Stomach smooth muscle (tissue), 2 donors: ENCODE data around the gene C17orf58.
"Not testable (repeated sequence)": the region's sequence is repeated elsewhere in the genome, so short reads cannot be mapped to it uniquely, and the experiment has no call there.

Source experiments
- H3K27ac ChIP-seq: one replicate; pipeline ENCODE4 v1.7.0; 2013; ENCODE audit warnings: mild to moderate bottlenecking, low read length, inconsistent platforms
- H3K27me3 ChIP-seq, 2 donors: one replicate each; pipeline ENCODE4 v1.7.0; 2013; ENCODE audit warnings: low read length in 2 of 2; ENCODE audit not compliant: insufficient read depth in 2 of 2, control insufficient read depth in 1 of 2
- H3K36me3 ChIP-seq, 2 donors: one replicate each; pipeline ENCODE4 v1.7.0; 2013; ENCODE audit warnings: low read length in 2 of 2; ENCODE audit not compliant: control insufficient read depth in 2 of 2, insufficient read depth in 2 of 2
- H3K4me1 ChIP-seq: one replicate; pipeline ENCODE4 v1.7.0; 2013; ENCODE audit warnings: low read length; ENCODE audit not compliant: control insufficient read depth, insufficient read depth
- H3K4me3 ChIP-seq, 2 donors: one replicate each; pipeline ENCODE4 v1.7.0; 2013; ENCODE audit warnings: low read length in 2 of 2
- H3K9ac ChIP-seq, 2 donors: one replicate each; pipeline ENCODE4 v1.7.0; 2013; ENCODE audit warnings: low read length in 2 of 2, mild to moderate bottlenecking in 1 of 2
- H3K9me3 ChIP-seq, 2 donors: one replicate each; pipeline ENCODE4 v1.7.0; 2013; ENCODE audit warnings: low read length in 2 of 2; ENCODE audit not compliant: control insufficient read depth in 2 of 2
- donor health status: healthy.
- donor health status: Pancreatic carcinoma.

The C17orf58 gene

GRCh38 chr17:67996301-67997171 is at the start of gene C17orf58:
TSS of gene C17orf58 (minus strand) at chr17:67996469. CDS start at chr17:67996198, 271 bp downstream.
- peak within 1 kb of the TSS; percentile 64 to 71 for H3K9ac ChIP-seq
- peak within 1 kb of the TSS; percentile 18 for H3K27ac ChIP-seq

GRCh38 chr17:68036304-68037147 is 40.3 kb upstream of the C17orf58 start:
- Histone ChIP-seq H3K4me1 (peaks cover 9% of the 10 kb centered on the region), H3K27me3 (no peaks in the 10 kb centered on the region), H3K27ac (no peak overlapping the region), H3K36me3 (peaks cover 5 to 7% of the 10 kb centered on the region in 2 donors), H3K9me3 (no peaks in the 10 kb centered on the region), H3K4me3 (peak overlapping the region; percentile 71 to 89), H3K9ac (peak overlapping the region; percentile 66 to 75)

More at GRCh38 chr17:67996301-67997171, at the start of gene C17orf58:
- H3K36me3 ChIP-seq, H3K27me3 ChIP-seq, H3K9me3 ChIP-seq: not testable (repeated sequence)
- H3K4me1 ChIP-seq = peaks cover 24% of the 10 kb centered on the region
- H3K4me3 ChIP-seq = peak within 1 kb of the TSS; percentile 79 to 80

GRCh38 chr17:68035523-68036303 is 39.4 kb upstream of the C17orf58 start, which contains the start of gene KPNA2:
TSS of gene KPNA2 (plus strand) at chr17:68035735. CDS start at chr17:68037133, 1,398 bp downstream.
- Histone ChIP-seq H3K9me3 (no peaks in the 10 kb centered on the region), H3K27me3 (no peaks in the 10 kb centered on the region), H3K9ac (peak within 1 kb of the TSS; percentile 66 to 75), H3K4me3 (peak within 1 kb of the TSS; percentile 71 to 89), H3K27ac (peak within 1 kb of the TSS; percentile 37), H3K4me1 (peaks cover 9% of the 10 kb centered on the region), H3K36me3 (peaks cover 3 to 7% of the 10 kb centered on the region in 2 donors)

GRCh38 chr17:68035131-68035522 is 38.9 kb upstream of the C17orf58 start:
- Histone ChIP-seq H3K4me3 (peak overlapping the region in 1 of 2 donors; percentile 54), H3K27ac (no peak overlapping the region), H3K9ac (no peak overlapping the region)

GRCh38 chr17:68034452-68034776 is 38.1 kb upstream of the C17orf58 start:
- H3K4me3 ChIP-seq = no peak overlapping the region
- H3K9ac ChIP-seq = no peak overlapping the region
- no peaks in the 10 kb centered on the region for H3K9me3 ChIP-seq

More at GRCh38 chr17:68035131-68035522, 38.9 kb upstream of the C17orf58 start:
- Histone ChIP-seq H3K36me3 (peaks cover 3 to 7% of the 10 kb centered on the region in 2 donors), H3K27me3 (no peaks in the 10 kb centered on the region), H3K9me3 (no peaks in the 10 kb centered on the region), H3K4me1 (peaks cover 9% of the 10 kb centered on the region)

GRCh38 chr17:68033636-68034451 is 37.6 kb upstream of the C17orf58 start:
- H3K9me3 ChIP-seq = no peaks in the 10 kb centered on the region
- no peak overlapping the region for H3K4me3 ChIP-seq
- H3K4me1 ChIP-seq = peaks cover 9% of the 10 kb centered on the region
- no peaks in the 10 kb centered on the region for H3K27me3 ChIP-seq
- peaks cover 2 to 3% of the 10 kb centered on the region in 2 donors for H3K36me3 ChIP-seq
- no peak overlapping the region for H3K27ac ChIP-seq
- no peak overlapping the region for H3K9ac ChIP-seq

More at GRCh38 chr17:68034452-68034776, 38.1 kb upstream of the C17orf58 start:
- Histone ChIP-seq H3K27me3 (no peaks in the 10 kb centered on the region), H3K36me3 (peaks cover 3 to 5% of the 10 kb centered on the region in 2 donors), H3K27ac (no peak overlapping the region), H3K4me1 (peaks cover 9% of the 10 kb centered on the region)

DNA sequence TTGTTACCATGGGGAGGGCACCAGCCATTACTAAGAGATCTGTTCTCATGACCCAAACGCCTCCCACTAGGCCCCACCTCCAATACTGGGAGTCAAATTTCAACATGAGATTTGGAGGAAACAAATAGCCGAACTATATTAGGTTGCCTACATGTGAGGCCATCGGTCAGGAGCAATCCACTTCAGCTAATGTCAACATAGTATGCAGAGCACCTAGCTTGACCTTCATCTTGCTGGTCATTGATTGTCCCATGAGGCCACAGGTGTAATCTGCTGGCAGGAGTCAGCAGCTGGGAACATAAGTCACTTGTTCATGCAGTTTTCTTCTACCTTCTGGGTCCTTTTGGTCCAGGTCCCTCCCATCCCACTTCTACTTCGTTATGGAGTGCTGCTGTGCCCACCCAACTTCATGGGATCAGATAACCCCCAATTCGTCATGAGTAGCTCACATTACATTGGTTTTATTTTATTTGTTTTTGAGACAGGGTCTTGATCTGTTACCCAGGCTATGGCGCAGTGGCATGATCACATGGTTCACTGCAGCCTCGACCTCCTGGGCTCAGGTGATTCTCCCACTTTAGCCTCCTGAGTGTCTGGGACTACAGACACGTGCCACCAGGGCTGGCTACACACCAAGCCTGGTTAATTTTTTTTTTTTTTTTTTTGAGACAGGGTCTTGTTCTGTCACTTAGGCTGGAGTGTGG is 33.4 kb upstream of the C17orf58 start:
- Histone ChIP-seq H3K27me3 (no peaks in the 10 kb centered on the region), H3K36me3 (no peaks in the 10 kb centered on the region), H3K4me3 (no peak overlapping the region), H3K9ac (no peak overlapping the region), H3K4me1 (no peaks in the 10 kb centered on the region), H3K9me3 (no peaks in the 10 kb centered on the region), H3K27ac (no peak overlapping the region)

DNA sequence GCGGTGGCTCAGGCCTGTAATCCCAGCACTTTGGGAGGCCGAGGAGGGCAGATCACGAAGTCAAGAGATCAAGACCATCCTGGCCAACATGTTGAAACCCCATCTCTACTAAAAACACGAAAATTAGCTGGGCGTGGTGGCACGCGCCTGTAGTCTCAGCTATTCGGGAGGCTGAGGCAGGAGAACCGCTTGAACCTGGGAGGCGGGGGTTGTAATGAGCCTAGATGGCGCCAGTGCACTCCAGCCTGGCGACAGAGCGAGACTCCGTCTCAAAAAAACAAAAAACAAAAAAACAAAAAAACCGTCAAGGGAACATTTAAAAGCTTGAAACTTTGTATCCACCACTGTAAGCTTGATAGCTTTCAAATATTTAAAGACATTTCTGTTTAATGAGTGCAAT is 26.3 kb upstream of the C17orf58 start:
- not testable (repeated sequence) for H3K9me3 ChIP-seq, H3K27me3 ChIP-seq, H3K9ac ChIP-seq, H3K4me1 ChIP-seq, H3K4me3 ChIP-seq, H3K27ac ChIP-seq, H3K36me3 ChIP-seq

- peaks cover 3% of the 10 kb centered on the region for H3K4me1 ChIP-seq
- no peak overlapping the region for H3K27ac ChIP-seq
- no peak overlapping the region for H3K9ac ChIP-seq
- no peaks in the 10 kb centered on the region for H3K36me3 ChIP-seq
- H3K4me3 ChIP-seq = no peak overlapping the region
- no peaks in the 10 kb centered on the region for H3K9me3 ChIP-seq
- no peaks in the 10 kb centered on the region for H3K27me3 ChIP-seq
These were observed 25.7 kb upstream of the C17orf58 start for GRCh38 chr17:68021963-68022362.
